ENCODE data around the gene CLASRP. TPM values are rescaled to one million over a fixed set of nuclear protein-coding genes. Genes with fewer than 3 reads are reported as not detected.

CLASRP gene
- polyA plus RNA-seq, 1 donor from 2014 or later = 30.1 TPM

- no peaks in the 10 kb centered on the region for H4K20me1 ChIP-seq (ENCODE audit: insufficient read depth)
- H2AFZ ChIP-seq (ENCODE audit: low read depth, low read length) = no peak overlapping the region
- no peaks in the 10 kb centered on the region for H3K36me3 ChIP-seq (ENCODE audit: insufficient read depth, low read length)
- H3K27ac ChIP-seq (ENCODE audit: low read length) = no peak overlapping the region
- H3K9me2 ChIP-seq (ENCODE audit: insufficient read depth, low read length) = no peaks in the 10 kb centered on the region
- no peak overlapping the region for H3K4me3 ChIP-seq (ENCODE audit: low read length)
- no peak overlapping the region for H3K9ac ChIP-seq (ENCODE audit: low read length)
- H3K27me3 ChIP-seq (ENCODE audit: insufficient read depth, low read depth, low read length) = peaks cover 19% of the 10 kb centered on the region
- H3K4me2 ChIP-seq (ENCODE audit: low read length) = no peak overlapping the region
- no peak for TF ChIP-seq EZH2 (IDR thresholded peaks at IDR 0.05; ENCODE audit: borderline replicate concordance, insufficient read depth, low read length, poor library complexity, severe bottlenecking)
- no peak for TF ChIP-seq TAF1 (IDR thresholded peaks at IDR 0.05; ENCODE audit: low read depth)
- TF ChIP-seq REST (IDR thresholded peaks at IDR 0.05; ENCODE audit: borderline replicate concordance) = no peak
- TF ChIP-seq RAD21 (conservative IDR thresholded peaks at IDR 0.05) = no peak
- TF ChIP-seq MXI1 (conservative IDR thresholded peaks at IDR 0.05; ENCODE audit: poor library complexity, severe bottlenecking) = no peak
- no peak for TF ChIP-seq SMC3 (conservative IDR thresholded peaks at IDR 0.05; ENCODE audit: poor library complexity)
- TF ChIP-seq EP300 (conservative IDR thresholded peaks at IDR 0.05; ENCODE audit: poor library complexity, severe bottlenecking) = no peak
- no peak for TF ChIP-seq POLR2AphosphoS5 (IDR thresholded peaks at IDR 0.05)
- TF ChIP-seq CTCF (IDR thresholded peaks at IDR 0.05; ENCODE audit: poor library complexity, severe bottlenecking) = no peak
- no peaks in the 10 kb centered on the region for H3F3A ChIP-seq (ENCODE audit: insufficient read depth, low read length, poor library complexity, severe bottlenecking)
- no peaks in the 10 kb centered on the region for H3K79me2 ChIP-seq (replicated peaks; ENCODE audit: insufficient read depth, low read length)
- H3K9me3 ChIP-seq (ENCODE audit: low read length) = no peaks in the 10 kb centered on the region
Observed at GRCh38 chr19:45071545-45071938, 32.7 kb downstream of the CLASRP start.

DNA sequence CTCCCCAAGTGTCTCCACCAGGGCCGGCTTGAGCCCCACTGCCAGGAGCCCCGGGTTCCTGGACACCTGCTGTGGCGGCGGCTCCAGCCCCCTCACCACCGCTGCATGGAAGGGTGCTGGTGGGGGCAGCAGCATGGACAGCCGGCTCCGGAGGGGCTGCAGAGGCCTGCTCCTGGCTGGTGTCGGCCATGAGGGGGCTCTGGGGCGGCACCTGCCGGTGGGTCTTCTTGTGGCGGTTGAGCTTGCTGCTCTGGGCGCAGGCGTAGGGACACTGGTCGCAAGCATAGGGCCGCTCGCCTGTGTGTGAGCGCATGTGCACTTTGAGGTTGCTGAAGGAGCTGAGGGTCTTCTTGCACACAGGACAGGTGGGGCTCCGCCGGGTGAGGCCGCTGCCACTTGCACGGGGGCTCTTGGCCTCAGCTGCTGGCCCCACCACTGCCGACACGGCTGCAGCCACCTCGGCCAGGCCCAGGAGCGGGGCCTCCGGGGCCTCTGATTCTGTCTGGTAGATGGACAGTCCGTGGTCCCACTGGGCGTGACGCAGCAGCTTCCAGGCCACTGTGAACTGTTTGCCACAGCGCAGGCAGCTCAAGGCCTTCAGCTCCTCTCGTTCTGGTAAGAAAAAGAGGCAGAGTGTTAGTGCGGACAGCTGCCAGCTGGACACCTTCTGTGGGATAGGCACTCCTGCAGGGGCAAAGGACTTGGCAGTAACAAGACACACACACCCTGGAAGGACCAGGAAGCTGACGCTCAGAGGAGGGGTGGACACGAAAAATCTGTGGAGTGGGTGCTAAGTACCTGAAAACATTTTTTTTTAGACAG lies 33.3 kb downstream of the CLASRP start:
- Histone ChIP-seq H3K36me3 (ENCODE audit: insufficient read depth, low read length) (no peaks in the 10 kb centered on the region), H3K9me3 (ENCODE audit: low read length) (no peaks in the 10 kb centered on the region), H3K27ac (ENCODE audit: low read length) (no peak overlapping the region), H3K79me2 (replicated peaks; ENCODE audit: insufficient read depth, low read length) (no peaks in the 10 kb centered on the region), H2AFZ (ENCODE audit: low read depth, low read length) (no peak overlapping the region), H3K4me3 (ENCODE audit: low read length) (no peak overlapping the region), H3F3A (ENCODE audit: insufficient read depth, low read length, poor library complexity, severe bottlenecking) (no peaks in the 10 kb centered on the region), H3K9ac (ENCODE audit: low read length) (no peak overlapping the region), H4K20me1 (ENCODE audit: insufficient read depth) (no peaks in the 10 kb centered on the region), H3K27me3 (ENCODE audit: insufficient read depth, low read depth, low read length) (peaks cover 26% of the 10 kb centered on the region), H3K4me2 (ENCODE audit: low read length) (no peak overlapping the region), H3K9me2 (ENCODE audit: insufficient read depth, low read length) (no peaks in the 10 kb centered on the region)
- TF ChIP-seq POLR2AphosphoS5 (IDR thresholded peaks at IDR 0.05) (no peak), SMC3 (conservative IDR thresholded peaks at IDR 0.05; ENCODE audit: poor library complexity) (no peak), REST (IDR thresholded peaks at IDR 0.05; ENCODE audit: borderline replicate concordance) (no peak), EZH2 (IDR thresholded peaks at IDR 0.05; ENCODE audit: borderline replicate concordance, insufficient read depth, low read length, poor library complexity, severe bottlenecking) (no peak), TAF1 (IDR thresholded peaks at IDR 0.05; ENCODE audit: low read depth) (no peak), MXI1 (conservative IDR thresholded peaks at IDR 0.05; ENCODE audit: poor library complexity, severe bottlenecking) (no peak), EP300 (conservative IDR thresholded peaks at IDR 0.05; ENCODE audit: poor library complexity, severe bottlenecking) (no peak), RAD21 (conservative IDR thresholded peaks at IDR 0.05) (no peak), CTCF (IDR thresholded peaks at IDR 0.05; ENCODE audit: poor library complexity, severe bottlenecking) (no peak)
